ENCODE data around the gene MRPL53. TPM values are rescaled to one million over a fixed set of nuclear protein-coding genes. Genes with fewer than 3 reads are reported as not detected.

MRPL53 gene
- total and polyA plus RNA-seq, 2 of the 13 experiments (the other 11 are each of a cell fraction or from before 2014, with no cell fraction given): 34.3 to 51.9 TPM

DNA sequence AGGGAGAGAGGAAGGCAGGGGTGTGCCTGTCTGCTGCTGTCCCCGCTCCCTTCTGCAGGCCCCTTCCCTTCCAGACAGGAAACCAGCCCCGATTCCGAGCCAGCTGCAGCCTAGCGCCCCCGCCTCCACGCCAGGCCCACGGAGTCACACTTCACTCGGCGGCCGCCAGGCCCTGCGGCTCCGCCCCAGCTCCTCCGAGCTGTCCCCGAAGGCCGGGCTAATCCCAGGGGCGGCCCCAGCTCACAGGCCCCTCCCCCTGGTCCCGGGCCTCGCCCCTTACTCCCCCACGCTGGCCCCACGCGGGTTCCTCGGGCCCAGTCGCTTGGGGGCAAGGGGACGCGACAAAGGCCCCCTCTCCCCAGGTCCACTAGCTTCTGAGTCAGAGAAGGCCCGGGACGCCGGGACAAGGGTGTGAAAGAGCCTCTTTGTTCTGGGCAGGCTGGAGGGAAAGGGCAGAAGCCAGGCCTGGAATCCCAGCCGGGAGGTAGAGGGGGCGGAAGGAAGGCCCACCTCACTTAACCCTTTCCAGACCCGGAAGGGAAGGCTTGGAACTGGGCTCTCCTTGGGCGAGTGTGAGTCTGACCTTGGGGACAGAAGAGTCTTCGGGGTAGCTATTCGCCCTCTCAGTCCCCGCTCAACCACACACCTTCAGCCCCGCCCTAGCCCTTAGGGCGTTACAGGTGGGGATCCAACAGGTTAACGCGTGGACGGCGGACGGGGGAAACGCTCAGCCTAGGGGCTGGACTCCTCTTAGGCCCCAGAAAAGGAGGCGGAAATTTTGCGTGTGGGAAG, 31.9 kb downstream of the MRPL53 start (continued):
- TF ChIP-seq KLF15 (CRISPR knock-in tag; IDR thresholded peaks at IDR 0.05; ENCODE audit: borderline replicate concordance) (peak; percentile 82), ZNF329 (CRISPR knock-in tag; IDR thresholded peaks at IDR 0.05; ENCODE audit: low read depth) (0 out of 2 replicates have a peak, but pooled peaks have one; percentile 2), SRSF1 (optimal IDR thresholded peaks at IDR 0.05; ENCODE audit: low read depth, low read length) (peak; percentile 58), ZNF10 (CRISPR knock-in tag; IDR thresholded peaks at IDR 0.05; ENCODE audit: borderline replicate concordance, low read depth) (no peak), FOXM1 (CRISPR knock-in tag; IDR thresholded peaks at IDR 0.05) (0 out of 2 replicates have a peak, but pooled peaks have one; percentile 76), ZNF792 (CRISPR knock-in tag; IDR thresholded peaks at IDR 0.05) (peak; percentile 68; the same call in 1 of the 2 replicates), STAT6 (CRISPR knock-in tag; IDR thresholded peaks at IDR 0.05; ENCODE audit: borderline replicate concordance) (no peak), TAF15 (IDR thresholded peaks at IDR 0.05; ENCODE audit: low read depth, low read length, poor library complexity, severe bottlenecking) (peak; percentile 98), ZSCAN12 (CRISPR knock-in tag; IDR thresholded peaks at IDR 0.05) (no peak), RFX3 (CRISPR knock-in tag; IDR thresholded peaks at IDR 0.05) (0 out of 2 replicates have a peak, but pooled peaks have one; percentile 6), ATF1 (CRISPR knock-in tag; IDR thresholded peaks at IDR 0.05) (no peak), NR2F1 (CRISPR knock-in tag; IDR thresholded peaks at IDR 0.05) (peak in 1 of 2 experiments; percentile 69; a peak in 1 of 4 replicates), ZKSCAN5 (CRISPR knock-in tag; IDR thresholded peaks at IDR 0.05) (no peak), NFYB (CRISPR knock-in tag; IDR thresholded peaks at IDR 0.05) (no peak), ZNF615 (CRISPR knock-in tag; IDR thresholded peaks at IDR 0.05; ENCODE audit: borderline replicate concordance) (no peak), HCFC1 (IDR thresholded peaks at IDR 0.05; ENCODE audit: low read depth, low read length) (no peak), ZNF703 (CRISPR knock-in tag; IDR thresholded peaks at IDR 0.05; ENCODE audit: borderline replicate concordance) (peak; percentile 93), DRAP1 (CRISPR knock-in tag; IDR thresholded peaks at IDR 0.05) (peak; percentile 69; the same call in 1 of the 2 replicates), ZMYM3 (CRISPR knock-in tag; IDR thresholded peaks at IDR 0.05) (peak; percentile 79; the same call in 1 of the 2 replicates)
- TF ChIP-seq, protein P1, sequence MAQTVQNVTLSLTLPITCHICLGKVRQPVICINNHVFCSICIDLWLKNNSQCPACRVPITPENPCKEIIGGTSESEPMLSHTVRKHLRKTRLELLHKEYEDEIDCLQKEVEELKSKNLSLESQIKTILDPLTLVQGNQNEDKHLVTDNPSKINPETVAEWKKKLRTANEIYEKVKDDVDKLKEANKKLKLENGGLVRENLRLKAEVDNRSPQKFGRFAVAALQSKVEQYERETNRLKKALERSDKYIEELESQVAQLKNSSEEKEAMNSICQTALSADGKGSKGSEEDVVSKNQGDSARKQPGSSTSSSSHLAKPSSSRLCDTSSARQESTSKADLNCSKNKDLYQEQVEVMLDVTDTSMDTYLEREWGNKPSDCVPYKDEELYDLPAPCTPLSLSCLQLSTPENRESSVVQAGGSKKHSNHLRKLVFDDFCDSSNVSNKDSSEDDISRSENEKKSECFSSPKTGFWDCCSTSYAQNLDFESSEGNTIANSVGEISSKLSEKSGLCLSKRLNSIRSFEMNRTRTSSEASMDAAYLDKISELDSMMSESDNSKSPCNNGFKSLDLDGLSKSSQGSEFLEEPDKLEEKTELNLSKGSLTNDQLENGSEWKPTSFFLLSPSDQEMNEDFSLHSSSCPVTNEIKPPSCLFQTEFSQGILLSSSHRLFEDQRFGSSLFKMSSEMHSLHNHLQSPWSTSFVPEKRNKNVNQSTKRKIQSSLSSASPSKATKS (CRISPR knock-in tag; IDR thresholded peaks at IDR 0.05): peak; percentile 93; the same call in 1 of the 2 replicates
- TF ChIP-seq, protein P2, sequence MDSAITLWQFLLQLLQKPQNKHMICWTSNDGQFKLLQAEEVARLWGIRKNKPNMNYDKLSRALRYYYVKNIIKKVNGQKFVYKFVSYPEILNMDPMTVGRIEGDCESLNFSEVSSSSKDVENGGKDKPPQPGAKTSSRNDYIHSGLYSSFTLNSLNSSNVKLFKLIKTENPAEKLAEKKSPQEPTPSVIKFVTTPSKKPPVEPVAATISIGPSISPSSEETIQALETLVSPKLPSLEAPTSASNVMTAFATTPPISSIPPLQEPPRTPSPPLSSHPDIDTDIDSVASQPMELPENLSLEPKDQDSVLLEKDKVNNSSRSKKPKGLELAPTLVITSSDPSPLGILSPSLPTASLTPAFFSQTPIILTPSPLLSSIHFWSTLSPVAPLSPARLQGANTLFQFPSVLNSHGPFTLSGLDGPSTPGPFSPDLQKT (CRISPR knock-in tag; IDR thresholded peaks at IDR 0.05; ENCODE audit: borderline replicate concordance): no peak
- TF ChIP-seq, protein P3, sequence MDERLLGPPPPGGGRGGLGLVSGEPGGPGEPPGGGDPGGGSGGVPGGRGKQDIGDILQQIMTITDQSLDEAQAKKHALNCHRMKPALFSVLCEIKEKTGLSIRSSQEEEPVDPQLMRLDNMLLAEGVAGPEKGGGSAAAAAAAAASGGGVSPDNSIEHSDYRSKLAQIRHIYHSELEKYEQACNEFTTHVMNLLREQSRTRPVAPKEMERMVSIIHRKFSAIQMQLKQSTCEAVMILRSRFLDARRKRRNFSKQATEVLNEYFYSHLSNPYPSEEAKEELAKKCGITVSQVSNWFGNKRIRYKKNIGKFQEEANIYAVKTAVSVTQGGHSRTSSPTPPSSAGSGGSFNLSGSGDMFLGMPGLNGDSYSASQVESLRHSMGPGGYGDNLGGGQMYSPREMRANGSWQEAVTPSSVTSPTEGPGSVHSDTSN (CRISPR knock-in tag; IDR thresholded peaks at IDR 0.05): no peak

Data from HepG2 (cell line).